WTC11 (cell line): ENCODE results near the gene SLC27A6. TPM values are rescaled to one million over a fixed set of nuclear protein-coding genes. Genes with fewer than 3 reads are reported as not detected.

Experiments used
- ATAC-seq: fragments of 200-7000 bp; cut with Tn5 transposase; 2 replicates; pipeline ENCODE4 v1.10.0; 2021; ENCODE audit warnings: mild to moderate bottlenecking, moderate library complexity
- CTCF ChIA-PET: fragments of 300-600 bp; sonication (Branson Sonifier 250); formaldehyde crosslinking; loops from one replicate; lab custom pipeline; 2021; ENCODE audit warnings: antibody characterized with exemption; lab: Charles Lee
- POLR2A ChIA-PET: fragments of 350-600 bp; sonication (Branson Sonifier 250); formaldehyde crosslinking; loops from one replicate; lab custom pipeline; 2021; ENCODE audit warnings: antibody characterized with exemption; lab: Charles Lee
- DNase-seq: peaks from one replicate; pipeline ENCODE4 v3.0.0; 2021; ENCODE audit warnings: low spot score
- H3K27ac Mint-ChIP-seq: 2 replicates; pipeline ENCODE4 v1.8.0; 2021; ENCODE audit warnings: mixed read lengths
- H3K27me3 Mint-ChIP-seq: 2 replicates; pipeline ENCODE4 v1.8.0; 2021; ENCODE audit warnings: low read depth, mild to moderate bottlenecking, moderate library complexity, mixed read lengths
- H3K36me3 Mint-ChIP-seq: 2 replicates; pipeline ENCODE4 v1.8.0; 2021; ENCODE audit warnings: mixed read lengths
- H3K4me1 Mint-ChIP-seq: 2 replicates; pipeline ENCODE4 v1.8.0; 2022; ENCODE audit warnings: mixed read lengths
- H3K4me3 Mint-ChIP-seq: 2 replicates; pipeline ENCODE4 v1.8.0; 2021; ENCODE audit warnings: mild to moderate bottlenecking, moderate library complexity, mixed read lengths
- H3K9me3 Mint-ChIP-seq: 2 replicates; pipeline ENCODE4 v1.8.0; 2021; ENCODE audit warnings: mixed read lengths
- ATF6 ChIP-seq: sonication (generic); formaldehyde crosslinking; IDR thresholded peaks from 2 replicates; pipeline ENCODE4 v1.8.1; 2023; ENCODE audit warnings: mild to moderate bottlenecking, missing genetic modification reagents
- CREB1 ChIP-seq: sonication (generic); formaldehyde crosslinking; IDR thresholded peaks from 2 replicates; pipeline ENCODE4 v1.8.0; 2023; ENCODE audit warnings: mild to moderate bottlenecking, missing genetic modification reagents
- E2F5 ChIP-seq: sonication (generic); formaldehyde crosslinking; IDR thresholded peaks from 2 replicates; pipeline ENCODE4 v1.8.1; 2022; ENCODE audit warnings: mild to moderate bottlenecking, moderate library complexity, missing genetic modification reagents
- ESRRA ChIP-seq: sonication (generic); formaldehyde crosslinking; IDR thresholded peaks from 2 replicates; pipeline ENCODE4 v1.8.1; 2022; ENCODE audit warnings: mild to moderate bottlenecking, missing genetic modification reagents, borderline replicate concordance
- FOXK1 ChIP-seq: sonication (generic); formaldehyde crosslinking; IDR thresholded peaks from 2 replicates; pipeline ENCODE4 v1.8.0; 2022; ENCODE audit warnings: mild to moderate bottlenecking, moderate library complexity, missing genetic modification reagents
- IRF2 ChIP-seq: sonication (generic); formaldehyde crosslinking; IDR thresholded peaks from 2 replicates; pipeline ENCODE4 v1.8.0; 2022; ENCODE audit warnings: low read depth, missing genetic modification reagents, borderline replicate concordance
- KAT7 ChIP-seq: sonication (generic); formaldehyde crosslinking; IDR thresholded peaks from 2 replicates; pipeline ENCODE4 v1.8.1; 2023; ENCODE audit warnings: missing genetic modification reagents, mild to moderate bottlenecking, borderline replicate concordance
- RORB ChIP-seq: fragments of 250-450 bp; sonication (Bioruptor Pico); IDR thresholded peaks from 2 replicates; pipeline ENCODE4 v1.9.0; 2021; ENCODE audit warnings: mild to moderate bottlenecking
- SMAD4 ChIP-seq: sonication (generic); formaldehyde crosslinking; IDR thresholded peaks from 2 replicates; pipeline ENCODE4 v1.8.0; 2022; ENCODE audit warnings: mild to moderate bottlenecking, missing genetic modification reagents
- STAT6 ChIP-seq: sonication (generic); formaldehyde crosslinking; conservative IDR thresholded peaks from 2 replicates; pipeline ENCODE4 v1.8.1; 2023; ENCODE audit warnings: mild to moderate bottlenecking, low read depth, missing genetic modification reagents, moderate library complexity
- TEAD4 ChIP-seq: sonication (generic); formaldehyde crosslinking; IDR thresholded peaks from 2 replicates; pipeline ENCODE4 v1.8.0; 2022; ENCODE audit warnings: mild to moderate bottlenecking, missing genetic modification reagents
- ZMAT4 ChIP-seq: fragments of 250-450 bp; sonication (Bioruptor Pico); IDR thresholded peaks from 2 replicates; pipeline ENCODE4 v1.9.0; 2021; ENCODE audit warnings: mild to moderate bottlenecking
- ZNF121 ChIP-seq: sonication (generic); formaldehyde crosslinking; IDR thresholded peaks from 2 replicates; pipeline ENCODE4 v1.8.0; 2023; ENCODE audit warnings: missing genetic modification reagents
- ZNF138 ChIP-seq: sonication (generic); formaldehyde crosslinking; conservative IDR thresholded peaks from 2 replicates; pipeline ENCODE4 v1.8.1; 2022; ENCODE audit warnings: mild to moderate bottlenecking, moderate library complexity, missing genetic modification reagents
- ZNF281 ChIP-seq: sonication (generic); formaldehyde crosslinking; IDR thresholded peaks from 2 replicates; pipeline ENCODE4 v1.8.0; 2023; ENCODE audit warnings: mild to moderate bottlenecking, missing genetic modification reagents
- ZNF317 ChIP-seq: sonication (generic); formaldehyde crosslinking; IDR thresholded peaks from 2 replicates; pipeline ENCODE4 v1.8.1; 2023; ENCODE audit warnings: low read depth, mild to moderate bottlenecking, moderate library complexity, missing genetic modification reagents, borderline replicate concordance
- total RNA-seq: library from RNA; stranded (reverse); gene quantifications from 3 replicates; pipeline ENCODE4 v1.2.3, GENCODE V29; 2021

SLC27A6 gene
- total RNA-seq, 1 experiment from 2014 or later, result 3.6 TPM

- no peak for TF ChIP-seq FOXK1 (CRISPR knock-in tag)
- no peak for TF ChIP-seq ZNF121
- no peak for TF ChIP-seq ZNF317 (CRISPR knock-in tag)
- TF ChIP-seq ZNF281 (CRISPR knock-in tag), result no peak
- TF ChIP-seq E2F5, result no peak
- no peaks in the 10 kb centered on the region for H3K27me3 Mint-ChIP-seq
- ATAC-seq, result no peak
- no peaks in the 10 kb centered on the region for H3K4me1 Mint-ChIP-seq
- ChIA-PET CTCF (no interaction called here), POLR2A (no interaction called here)
- DNase-seq, result no peak
- no peaks in the 10 kb centered on the region for H3K36me3 Mint-ChIP-seq
- H3K27ac Mint-ChIP-seq, result no peak overlapping the region
- no peak overlapping the region for H3K4me3 Mint-ChIP-seq
- H3K9me3 Mint-ChIP-seq, result no peaks in the 10 kb centered on the region
These were observed 104.0 kb downstream of the SLC27A6 start for GRCh38 chr5:129069292-129069691.

GRCh38 chr5:129073111-129073510 lies 107.8 kb downstream of the SLC27A6 start:
- ATAC-seq (no peak), DNase-seq (no peak)
- POLR2A ChIA-PET, result no interaction called here
- Mint-ChIP-seq H3K4me1 (no peaks in the 10 kb centered on the region), H3K4me3 (no peak overlapping the region), H3K27ac (no peak overlapping the region), H3K36me3 (no peaks in the 10 kb centered on the region), H3K9me3 (no peaks in the 10 kb centered on the region), H3K27me3 (no peaks in the 10 kb centered on the region)
- CTCF ChIA-PET, result interaction anchor here (0.9 kb wide), 1 partner anchor 21 kb away, joined by 3 read pairs; the partner anchor contains the start of gene ISOC1
- TF ChIP-seq KAT7, result no peak
- no peak for TF ChIP-seq TEAD4
- TF ChIP-seq CREB1 (CRISPR knock-in tag), result no peak
- TF ChIP-seq RORB (CRISPR knock-in tag), result no peak
- no peak for TF ChIP-seq ESRRA
- TF ChIP-seq ZNF138 (CRISPR knock-in tag), result no peak
- no peak for TF ChIP-seq ATF6
- TF ChIP-seq STAT6, result no peak
- no peak for TF ChIP-seq ZMAT4
- TF ChIP-seq SMAD4 (CRISPR knock-in tag), result no peak

- no peak for DNase-seq
- Mint-ChIP-seq H3K9me3 (no peaks in the 10 kb centered on the region), H3K27ac (no peak overlapping the region), H3K27me3 (no peaks in the 10 kb centered on the region), H3K36me3 (no peaks in the 10 kb centered on the region), H3K4me1 (no peaks in the 10 kb centered on the region), H3K4me3 (no peak overlapping the region)
- TF ChIP-seq IRF2 (no peak), TEAD4 (no peak)
- no peak for ATAC-seq
- ChIA-PET POLR2A (no interaction called here), CTCF (interaction anchor here (0.9 kb wide), 1 partner anchor 169 kb away, joined by 3 read pairs; no protein-coding TSS in a partner anchor)
These were observed 109.6 kb downstream of the SLC27A6 start for GRCh38 chr5:129074903-129075302.
